SHP77 (cell line): ENCODE results near the gene GSTCD.
"Not testable (repeated sequence)": the region's sequence is repeated elsewhere in the genome, so short reads cannot be mapped to it uniquely, and the experiment has no call there.

Experiments used
- DNase-seq, 2 experiments: peaks; one replicate each; lab custom pipeline; 2025; lab: John Stamatoyannopoulos, UW

Gene GSTCD, protein sequence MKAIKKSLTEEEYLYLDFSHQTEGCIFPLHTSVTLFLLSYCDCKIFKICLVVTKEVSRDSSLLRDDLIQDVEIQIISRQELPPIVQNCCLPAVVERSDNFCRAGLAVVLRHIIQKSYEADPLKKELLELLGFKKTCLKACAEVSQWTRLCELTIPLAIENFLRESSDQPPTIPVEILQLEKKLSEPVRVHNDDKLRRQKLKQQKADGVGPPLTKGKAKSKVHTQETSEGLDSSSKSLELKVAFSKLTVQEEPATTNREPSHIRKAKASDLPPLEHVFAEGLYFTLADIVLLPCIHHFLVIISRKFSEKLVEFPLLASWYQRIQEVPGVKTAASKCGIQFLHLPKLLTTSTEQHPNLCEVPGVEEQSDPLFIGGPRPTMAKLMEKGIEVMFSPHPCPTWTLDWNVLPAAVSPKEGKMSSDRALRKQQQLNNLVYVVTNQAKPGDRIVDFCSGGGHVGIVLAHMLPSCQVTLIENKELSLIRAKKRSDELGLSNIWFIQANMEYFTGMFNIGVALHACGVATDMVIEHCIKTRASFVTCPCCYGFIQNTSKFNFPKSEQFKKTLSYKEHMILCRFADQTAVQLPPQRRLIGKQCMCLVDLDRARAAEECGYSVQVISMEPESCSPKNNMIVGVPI

DNA sequence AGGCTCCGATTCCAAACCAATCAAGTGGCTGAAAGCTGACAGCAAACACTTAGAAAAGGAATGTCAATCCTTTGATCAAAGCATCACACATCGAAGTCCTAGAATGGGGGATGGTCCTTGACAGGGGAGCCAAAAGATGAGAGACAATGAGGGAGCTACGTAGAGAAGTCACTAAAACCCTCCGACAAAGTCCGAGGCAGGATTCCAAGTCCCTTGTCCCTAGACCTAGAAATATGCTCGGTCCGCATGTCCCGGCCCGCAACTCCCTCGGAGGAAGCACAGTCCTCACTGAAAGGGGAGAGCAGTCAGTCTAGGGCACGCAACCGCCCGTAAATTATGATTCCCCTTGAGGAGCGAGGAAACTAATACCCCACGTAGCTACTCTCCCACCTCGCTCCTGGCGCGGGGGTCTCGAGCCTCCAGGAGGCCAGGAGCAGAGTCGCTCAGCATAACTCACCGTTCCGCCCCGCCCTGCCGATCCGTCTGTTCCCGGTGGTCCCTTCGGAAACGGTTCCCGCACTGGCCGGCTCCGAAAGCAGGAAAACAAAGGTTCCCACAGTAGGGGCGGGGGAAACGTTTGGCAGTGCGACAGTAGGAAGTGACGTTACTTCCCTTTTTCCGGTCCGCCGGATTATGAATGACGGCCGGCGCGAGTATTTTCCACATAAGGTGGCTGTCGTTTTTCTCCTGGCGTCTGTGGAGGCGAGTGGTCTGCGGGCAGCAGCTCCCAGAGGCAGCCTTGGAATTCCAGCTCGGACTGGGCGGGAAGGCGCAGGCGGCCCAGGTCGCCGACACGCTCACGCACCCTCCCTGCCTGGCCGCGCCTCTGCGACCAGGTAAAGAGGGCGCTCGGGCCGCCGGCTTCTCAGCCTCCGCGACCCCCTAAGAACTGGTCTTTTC, at the start of gene GSTCD, which contains the start of gene INTS12:
Gene GSTCD, plus strand, starts transcription at position 604 of the 900 bp plus-strand sequence. CDS start 8,830 bp downstream, outside the sequence.
Gene INTS12, minus strand, starts transcription at position 509 of the 900 bp plus-strand sequence. CDS start 8,684 bp downstream, outside the sequence.
- peak; percentile 61 to 77 for DNase-seq

DNA sequence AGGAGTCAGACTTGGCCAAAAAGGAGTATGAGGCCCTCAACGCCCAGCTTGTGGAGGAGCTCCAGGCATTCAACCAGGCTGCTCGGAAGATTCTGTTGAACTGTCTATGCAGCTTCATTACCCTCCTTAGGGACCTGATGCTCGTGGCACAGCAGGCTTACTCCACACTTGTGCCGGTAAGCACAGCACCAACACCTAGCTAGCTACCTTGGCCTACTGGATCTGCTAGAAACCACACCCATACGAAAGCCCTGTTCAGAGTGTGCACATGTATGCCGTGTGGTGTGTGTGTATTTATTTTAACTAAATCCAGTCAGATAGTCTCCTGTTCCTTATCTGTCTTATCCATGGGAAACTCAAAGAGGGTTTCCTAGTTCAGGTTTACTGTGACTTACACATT, 49.4 kb upstream of the GSTCD start:
- no peak for DNase-seq

DNA sequence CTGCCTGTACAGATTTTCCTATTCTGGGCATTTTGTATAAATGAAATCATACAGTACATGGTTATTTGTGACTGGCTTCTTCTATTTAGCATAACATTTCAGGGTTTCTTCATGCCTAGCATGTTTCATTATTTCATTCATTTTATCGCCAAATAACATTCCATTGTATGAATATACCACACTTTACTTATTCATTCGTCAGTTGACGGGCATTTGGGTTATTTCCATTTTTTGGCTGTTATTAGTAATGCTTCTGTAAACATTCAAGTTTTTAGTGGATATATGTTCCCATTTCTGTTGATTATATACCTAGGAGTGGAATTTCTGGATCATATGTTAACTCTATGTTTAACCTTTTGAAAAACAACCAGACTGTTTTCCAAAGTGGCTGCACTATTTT, 47.6 kb upstream of the GSTCD start:
- no peak for DNase-seq

DNA sequence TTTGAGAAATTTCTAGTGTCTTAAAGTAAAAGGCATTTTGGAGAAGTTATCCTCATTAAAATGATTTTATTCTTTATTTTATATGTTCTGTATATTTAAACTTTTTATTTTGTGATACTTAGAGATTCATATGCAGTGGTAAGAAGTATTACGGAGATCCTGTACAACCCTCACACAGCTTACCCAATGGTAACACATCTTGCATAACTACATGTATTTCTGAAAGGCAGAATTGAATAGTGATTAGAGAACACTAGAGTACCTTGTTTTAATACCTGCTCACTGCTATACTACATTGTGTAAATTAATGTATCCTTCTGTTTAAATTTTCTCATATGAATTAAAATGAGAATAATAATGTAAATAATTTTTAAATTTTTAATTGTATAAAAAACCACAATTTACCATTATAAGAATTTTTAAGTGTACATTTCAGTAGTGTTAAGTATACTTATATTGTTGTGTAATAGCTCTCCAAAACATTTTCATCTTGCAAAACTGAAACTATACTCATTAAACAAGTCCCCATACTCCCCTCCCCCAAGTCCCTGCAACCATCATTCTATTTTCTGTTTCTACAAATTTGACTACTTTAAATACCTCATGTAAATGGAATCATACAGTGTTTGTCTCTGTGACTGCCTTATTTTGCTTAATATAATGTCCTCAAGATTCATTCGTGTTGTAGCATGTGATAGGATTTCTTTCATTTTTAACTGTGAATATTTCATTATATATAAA, 45.5 kb upstream of the GSTCD start:
- DNase-seq: no peak

DNA sequence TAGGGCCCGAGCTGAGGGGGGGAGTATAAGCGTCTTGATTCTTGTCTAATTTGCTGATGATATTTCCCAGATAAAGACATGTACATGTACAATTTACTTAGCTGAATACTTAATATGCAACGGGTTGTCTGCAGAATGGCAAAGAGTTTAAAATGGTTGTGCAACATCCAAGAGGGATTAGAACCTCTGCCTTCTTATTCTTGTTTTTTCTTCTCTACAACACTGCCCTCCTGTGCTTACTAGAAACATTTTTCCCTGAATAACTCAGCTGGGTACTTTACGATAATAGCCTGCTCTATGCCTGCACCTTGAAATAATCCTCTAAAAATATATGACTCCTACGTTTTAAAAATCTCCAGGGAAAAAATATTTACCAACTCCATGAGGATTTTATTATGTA, 41.9 kb upstream of the GSTCD start:
- peak in 1 of 2 experiments; percentile 11 for DNase-seq

DNA sequence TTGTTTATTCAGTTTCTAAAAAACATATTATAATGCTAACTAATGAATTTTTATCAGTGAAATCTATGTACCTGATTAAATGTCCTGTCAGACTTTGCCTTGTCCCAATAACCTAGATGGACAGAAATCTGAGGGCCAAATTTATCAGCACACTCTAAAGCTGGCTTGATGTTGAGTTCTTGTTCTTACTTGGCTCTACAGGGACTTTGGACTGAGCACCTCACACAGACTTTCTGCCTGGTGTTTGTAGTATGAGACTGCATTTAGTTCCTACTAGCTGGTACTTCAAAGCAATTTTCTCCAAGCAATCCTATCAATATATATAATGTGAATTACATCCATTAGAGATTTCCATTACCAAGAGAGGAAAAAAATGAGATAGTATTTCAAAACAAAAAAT, 37.9 kb upstream of the GSTCD start:
- DNase-seq: no peak

DNA sequence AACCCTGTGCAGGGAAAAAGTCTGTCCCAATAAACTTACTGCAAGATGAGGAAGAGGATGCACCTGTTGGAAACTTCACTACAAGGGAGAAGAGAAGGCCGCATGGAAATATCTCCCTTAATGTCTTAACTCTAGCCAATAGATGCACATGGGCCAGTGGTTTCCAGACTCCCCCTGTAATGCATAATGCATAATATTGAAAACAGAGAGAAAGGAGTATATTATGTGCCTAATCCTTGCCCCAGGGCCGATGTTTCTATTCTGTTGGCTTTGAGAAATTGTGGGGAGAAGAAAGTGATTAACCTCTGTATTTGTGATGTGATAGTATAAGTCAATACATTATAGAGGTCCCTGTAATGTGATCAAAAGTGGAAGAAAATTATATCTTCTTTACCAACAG, 37.3 kb upstream of the GSTCD start:
- no peak for DNase-seq

DNA sequence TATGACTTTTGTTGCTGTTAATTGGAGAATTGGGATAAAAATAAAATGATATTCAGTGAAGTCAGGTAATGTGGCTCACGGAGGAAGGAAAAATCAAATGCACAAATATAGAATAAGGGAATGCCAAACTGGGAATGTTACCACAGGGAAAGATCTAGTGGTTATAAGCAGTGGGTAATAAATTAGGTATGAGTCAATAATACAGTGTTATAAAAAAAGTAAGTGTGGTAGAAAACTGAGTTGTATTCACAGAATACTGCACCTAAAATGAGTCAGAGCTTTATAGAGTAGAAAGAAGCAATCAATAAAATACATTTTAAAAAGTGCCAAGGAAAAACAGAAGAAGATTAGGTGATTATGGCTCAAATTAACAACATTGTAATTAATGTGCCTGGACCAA, 34.6 kb upstream of the GSTCD start:
- no peak for DNase-seq

DNA sequence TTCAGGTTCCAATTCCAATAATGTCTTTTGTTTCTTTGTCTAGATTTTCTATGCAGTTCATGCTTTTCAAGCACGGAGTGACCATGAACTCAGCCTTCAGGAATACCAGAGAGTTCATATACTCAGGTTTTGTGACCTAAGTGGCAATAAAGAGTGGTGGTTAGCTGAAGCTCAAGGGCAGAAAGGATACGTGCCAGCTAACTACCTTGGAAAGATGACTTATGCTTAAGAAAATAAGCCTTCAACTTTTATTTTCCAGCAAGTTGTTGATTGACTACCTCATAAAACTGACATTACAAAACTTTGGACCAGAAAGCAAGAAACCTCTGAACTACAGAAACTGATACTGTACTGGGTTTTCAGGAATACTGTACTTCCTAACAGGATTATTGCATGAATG, 30.9 kb upstream of the GSTCD start:
- no peak for DNase-seq

DNA sequence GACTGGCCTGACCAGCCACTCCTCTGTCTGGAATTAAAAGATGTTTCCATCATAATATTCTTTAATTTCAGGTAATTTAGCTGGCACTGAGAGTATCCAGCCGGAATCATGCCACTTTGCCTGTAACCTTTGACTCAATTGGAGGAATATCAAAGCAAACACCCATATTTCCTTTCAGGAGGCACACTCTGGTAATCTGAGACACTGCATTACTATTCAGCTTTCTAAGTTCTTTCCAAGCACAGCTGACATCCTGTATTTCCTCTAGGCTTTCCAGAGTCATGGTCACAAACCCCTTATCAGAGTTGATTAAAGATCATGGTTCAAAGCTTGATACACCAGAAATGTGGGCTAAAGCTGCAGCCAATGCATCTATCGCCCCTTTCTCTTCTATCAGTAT, 29.4 kb upstream of the GSTCD start:
- no peak for DNase-seq

DNA sequence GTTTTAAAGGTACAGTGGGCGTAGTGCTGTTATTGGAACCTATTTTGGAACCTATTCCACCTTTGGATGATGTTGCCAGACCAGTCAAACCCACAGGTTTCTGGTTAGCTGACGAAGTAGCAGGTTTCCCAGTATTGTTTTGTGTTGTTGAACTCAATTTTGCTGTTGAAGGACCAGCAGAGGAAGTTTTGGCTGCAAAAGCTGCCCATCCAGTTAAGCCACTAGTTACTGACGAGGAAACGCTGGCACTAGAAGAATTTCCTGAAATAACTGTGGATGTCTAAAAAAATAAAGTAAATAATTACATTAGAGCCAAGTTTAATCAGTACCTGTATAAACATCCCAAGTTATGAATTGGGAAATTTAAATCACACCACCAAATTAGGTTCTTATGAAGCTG, 25.5 kb upstream of the GSTCD start:
- no peak for DNase-seq

DNA sequence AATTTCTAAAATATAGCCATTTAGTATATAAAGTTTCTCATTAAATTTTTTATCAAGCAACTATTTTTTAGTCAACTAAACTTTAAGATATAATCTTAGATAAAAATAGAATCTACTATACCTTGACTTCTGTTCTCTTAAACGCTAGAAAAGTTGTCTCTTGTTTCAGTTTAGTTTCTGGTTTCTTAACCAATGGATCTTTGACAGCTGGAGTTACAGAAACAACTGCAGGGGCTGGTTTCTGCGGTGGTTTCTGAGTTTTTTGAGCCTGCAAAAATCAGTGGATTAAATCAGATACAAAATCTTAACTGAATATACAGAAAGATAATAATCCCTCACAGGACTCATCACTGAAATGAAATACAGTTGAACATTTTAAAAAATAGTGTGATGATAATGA, 22.0 kb upstream of the GSTCD start:
- no peak for DNase-seq

DNA sequence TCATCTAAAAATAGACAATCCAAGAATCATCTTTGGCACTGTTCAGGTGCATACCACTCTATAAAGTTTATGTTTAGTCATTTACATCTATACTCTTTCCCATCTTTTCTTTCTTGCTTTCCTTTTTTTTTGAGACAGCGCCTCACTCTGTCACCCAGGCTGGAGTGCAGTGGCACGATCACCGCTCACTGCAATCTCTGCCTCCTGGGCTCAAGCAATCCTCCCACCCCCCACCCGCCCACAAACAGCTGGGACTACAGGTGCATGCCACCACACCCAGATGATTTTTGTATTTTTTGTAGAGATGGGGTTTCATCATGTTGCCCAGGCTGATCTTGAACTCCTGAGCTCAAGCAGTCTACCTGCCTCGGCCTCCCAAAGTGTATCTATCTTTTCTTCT, 13.8 kb upstream of the GSTCD start:
- not testable (repeated sequence) for DNase-seq

DNA sequence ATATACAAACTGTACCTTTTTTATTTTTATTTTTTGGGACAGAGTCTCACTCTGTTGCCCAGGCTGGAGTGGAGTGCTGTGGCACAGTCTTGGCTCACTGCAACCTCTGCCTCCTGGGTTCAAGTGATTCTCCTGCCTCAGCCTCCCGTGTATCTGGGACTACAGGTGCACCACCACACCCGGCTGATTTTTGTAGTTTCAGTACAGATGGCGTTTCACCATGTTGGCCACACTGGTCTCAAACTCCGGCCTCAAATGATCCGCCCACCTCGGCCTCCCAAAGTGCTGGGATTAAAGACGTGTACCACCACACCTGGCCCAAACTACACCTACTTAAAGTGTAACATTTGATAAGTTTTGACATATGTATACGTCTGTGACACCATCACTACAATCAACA, 12.8 kb upstream of the GSTCD start:
- not testable (repeated sequence) for DNase-seq

DNA sequence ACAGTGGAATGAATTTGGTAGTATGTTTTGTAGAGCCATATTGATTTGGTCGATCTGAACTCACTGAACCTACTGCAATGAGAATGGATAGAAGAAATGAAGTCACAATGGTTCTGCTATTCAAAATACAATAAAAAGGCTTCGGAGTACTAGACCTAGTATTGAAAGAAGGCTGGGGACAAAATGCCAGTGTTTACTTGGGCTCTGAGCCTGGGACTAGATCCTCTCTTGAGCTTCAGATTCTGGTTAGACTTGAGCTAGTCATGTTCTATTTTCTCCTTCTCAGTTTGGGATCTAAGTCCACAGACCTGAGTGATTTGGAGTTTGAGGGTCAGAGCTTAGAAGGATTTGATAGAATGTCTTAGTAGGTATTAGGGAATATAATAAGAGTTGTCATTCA, 10.0 kb upstream of the GSTCD start:
- DNase-seq: no peak

DNA sequence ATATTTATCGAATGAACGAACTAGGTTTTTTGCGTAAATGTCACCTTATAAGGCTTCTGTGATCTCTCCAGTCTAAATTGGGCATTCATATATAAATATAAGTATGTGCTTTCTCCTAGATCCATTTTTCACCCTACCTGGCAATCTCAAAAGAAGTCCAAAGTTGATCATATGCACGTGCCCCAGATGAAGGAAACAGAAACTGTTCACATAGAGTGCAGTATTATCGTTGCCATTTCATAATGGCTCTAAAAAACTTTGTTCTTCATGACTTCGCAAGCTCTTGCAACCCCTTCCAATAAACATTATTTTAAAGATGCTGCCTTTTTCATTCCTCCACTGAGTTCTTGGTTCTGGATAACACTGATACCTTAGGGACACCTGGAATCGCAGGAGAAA, 803 bp upstream of the GSTCD start:
- no peak for DNase-seq

DNA sequence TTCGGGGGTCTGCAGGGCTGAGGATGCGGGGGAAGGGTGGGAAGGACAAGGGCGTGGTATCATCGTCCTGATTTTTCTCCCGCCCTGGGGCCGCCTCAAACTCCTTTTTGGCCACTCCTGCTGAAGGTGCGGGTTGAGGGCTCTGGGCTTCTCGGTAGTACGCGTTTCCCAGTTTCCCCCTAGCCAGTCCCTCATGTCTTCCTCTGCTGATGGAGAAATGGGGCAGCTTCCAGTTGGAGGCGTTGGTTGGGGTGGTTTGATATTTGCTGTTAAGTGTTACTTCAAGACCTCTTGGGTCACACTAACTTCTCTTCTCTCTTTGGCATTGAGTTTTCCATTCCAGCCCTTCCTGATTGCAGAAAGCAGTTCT, 482 bp downstream of the GSTCD start:
- DNase-seq: no peak

DNA sequence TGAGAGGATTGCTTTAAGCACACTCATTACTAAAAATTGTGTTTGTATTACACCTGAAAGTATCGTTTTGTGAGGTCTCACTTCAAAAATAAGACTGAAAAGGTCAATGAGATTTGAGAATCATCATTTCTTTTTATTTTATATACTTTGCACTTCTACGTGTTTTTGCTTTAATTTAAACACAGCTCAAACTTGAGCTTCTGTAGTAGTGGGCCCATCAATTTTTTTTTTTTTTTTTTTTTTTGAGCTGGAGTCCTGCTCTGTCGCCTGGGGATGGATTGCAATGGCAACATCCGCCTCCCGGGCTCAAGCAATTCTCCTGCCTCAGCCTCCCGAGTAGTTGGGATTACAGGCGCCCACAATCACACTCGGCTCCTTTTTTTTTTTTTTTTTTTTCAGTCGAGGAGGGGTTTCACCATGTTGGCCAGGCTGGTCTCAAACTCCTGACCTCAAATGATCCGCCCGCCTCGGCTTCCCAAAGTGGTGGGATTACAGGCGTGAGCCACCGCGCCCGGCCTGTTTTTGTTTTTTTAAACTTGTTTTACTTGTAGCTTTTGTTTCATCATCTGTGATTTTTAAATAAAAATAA, 1.5 kb downstream of the GSTCD start:
- DNase-seq: no peak

DNA sequence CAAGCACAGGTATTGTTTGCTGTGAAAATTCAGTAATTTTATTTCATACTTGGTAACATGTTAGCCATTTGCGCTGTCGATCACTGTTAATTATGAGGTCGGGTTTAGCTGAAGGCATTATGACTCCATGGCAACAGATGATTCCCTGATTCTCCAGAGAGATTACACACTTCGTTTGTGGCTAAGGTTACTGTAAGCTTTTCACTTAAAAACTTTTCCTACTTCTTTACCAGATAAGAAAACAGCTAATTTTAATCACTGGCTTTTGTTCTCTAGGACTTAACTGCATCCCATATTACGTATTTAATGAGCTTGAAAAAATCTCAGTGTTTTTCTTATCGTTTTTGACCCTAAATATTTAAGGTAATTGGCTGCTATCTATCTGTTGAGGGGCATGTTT, 2.1 kb downstream of the GSTCD start:
- DNase-seq: peak in 1 of 2 experiments; percentile 2

DNA sequence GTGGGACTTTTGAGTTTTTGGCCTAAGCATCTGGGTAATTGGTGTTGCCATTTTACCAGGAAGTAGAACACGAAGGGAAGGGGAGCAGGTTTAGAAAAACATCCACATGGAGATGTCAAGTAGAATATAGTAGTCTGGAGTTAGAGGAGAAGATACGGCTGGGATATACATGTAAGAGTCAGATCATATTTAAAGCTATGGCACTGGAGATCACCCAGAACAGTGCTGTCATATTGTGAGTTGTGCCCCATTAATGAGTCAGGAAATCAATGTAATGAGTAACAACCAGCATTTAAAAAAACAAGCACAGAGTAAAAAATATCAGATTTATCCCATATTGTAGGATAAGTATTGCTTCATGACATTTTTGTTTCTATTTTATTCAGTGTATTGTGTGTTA, 4.2 kb downstream of the GSTCD start:
- DNase-seq: no peak

DNA sequence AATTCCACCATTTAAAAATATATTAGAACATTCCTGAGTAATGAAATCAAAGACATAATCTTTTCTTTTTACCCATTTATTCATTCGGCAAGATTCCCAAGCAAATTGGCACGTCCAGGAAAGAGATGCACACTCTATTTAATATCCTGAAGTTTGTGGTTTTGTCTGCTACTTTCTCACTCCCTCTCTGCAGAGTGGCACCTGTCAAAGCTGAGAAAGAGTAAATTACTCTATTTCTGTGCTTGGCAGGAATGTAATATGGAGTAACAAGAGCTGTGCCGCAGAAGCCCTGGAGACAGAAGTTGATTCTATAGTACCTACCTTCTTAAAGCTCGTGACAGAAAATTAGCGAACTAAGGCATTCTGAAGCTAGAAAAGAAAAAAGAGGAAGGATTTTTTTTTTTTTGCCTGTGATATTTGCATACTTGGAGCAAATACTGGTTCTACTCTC, 5.5 kb downstream of the GSTCD start:
- DNase-seq: no peak
